GM18520 (cell line): ENCODE results near the gene FZD2.
"Not testable (repeated sequence)": the region's sequence is repeated elsewhere in the genome, so short reads cannot be mapped to it uniquely, and the experiment has no call there.

Experiments used
- ATAC-seq: cut with Tn5 transposase; IDR thresholded peaks from one replicate; pipeline ENCODE4 v1.9.1; 2021; ENCODE audit not compliant: unreplicated experiment

Gene FZD2

GRCh38 chr17:44556832-44557606 lies at the start of gene FZD2:
Gene FZD2 (plus strand): TSS chr17:44557484. CDS start chr17:44557689, 205 bp downstream.
- ATAC-seq: no peak

- ATAC-seq: not testable (repeated sequence)
Observed at GRCh38 chr17:44511241-44512134, 45.8 kb upstream of the FZD2 start.

GRCh38 chr17:44518032-44518431 lies 39.3 kb upstream of the FZD2 start:
- ATAC-seq: no peak

GRCh38 chr17:44522883-44523671 lies 34.2 kb upstream of the FZD2 start:
- ATAC-seq: no peak

GRCh38 chr17:44523672-44523972 lies 33.7 kb upstream of the FZD2 start:
- no peak for ATAC-seq

- ATAC-seq: no peak
Observed at GRCh38 chr17:44527102-44527501, 30.2 kb upstream of the FZD2 start.

GRCh38 chr17:44527954-44528353 lies 29.3 kb upstream of the FZD2 start:
- ATAC-seq: no peak

- ATAC-seq: no peak
Observed at GRCh38 chr17:44529864-44530263, 27.4 kb upstream of the FZD2 start.

- ATAC-seq: no peak
Observed at GRCh38 chr17:44530896-44531418, 26.3 kb upstream of the FZD2 start.

GRCh38 chr17:44533533-44534246 lies 23.6 kb upstream of the FZD2 start:
- no peak for ATAC-seq

GRCh38 chr17:44536090-44536953 lies 21.0 kb upstream of the FZD2 start:
- ATAC-seq: no peak

GRCh38 chr17:44537922-44538321 lies 19.4 kb upstream of the FZD2 start:
- ATAC-seq: not testable (repeated sequence)

GRCh38 chr17:44539673-44540072 lies 17.6 kb upstream of the FZD2 start:
- no peak for ATAC-seq

GRCh38 chr17:44540246-44541084 lies 16.8 kb upstream of the FZD2 start:
- no peak for ATAC-seq

GRCh38 chr17:44541884-44542581 lies 15.3 kb upstream of the FZD2 start:
- ATAC-seq: no peak

GRCh38 chr17:44543213-44543904 lies 13.9 kb upstream of the FZD2 start:
- ATAC-seq: no peak

- ATAC-seq: no peak
Observed at GRCh38 chr17:44543905-44544523, 13.3 kb upstream of the FZD2 start.
